Superior temporal gyrus (tissue), 1 donor: ENCODE data around the gene BRME1.
A peak's percentile ranks its signal among the peaks of the same experiment; 100 is the strongest.

Experiments used
- DNase-seq: peaks from one replicate; pipeline ENCODE4 v3.0.0-alpha.2; 2016; ENCODE audit errors: extremely low spot score

Gene BRME1

DNA sequence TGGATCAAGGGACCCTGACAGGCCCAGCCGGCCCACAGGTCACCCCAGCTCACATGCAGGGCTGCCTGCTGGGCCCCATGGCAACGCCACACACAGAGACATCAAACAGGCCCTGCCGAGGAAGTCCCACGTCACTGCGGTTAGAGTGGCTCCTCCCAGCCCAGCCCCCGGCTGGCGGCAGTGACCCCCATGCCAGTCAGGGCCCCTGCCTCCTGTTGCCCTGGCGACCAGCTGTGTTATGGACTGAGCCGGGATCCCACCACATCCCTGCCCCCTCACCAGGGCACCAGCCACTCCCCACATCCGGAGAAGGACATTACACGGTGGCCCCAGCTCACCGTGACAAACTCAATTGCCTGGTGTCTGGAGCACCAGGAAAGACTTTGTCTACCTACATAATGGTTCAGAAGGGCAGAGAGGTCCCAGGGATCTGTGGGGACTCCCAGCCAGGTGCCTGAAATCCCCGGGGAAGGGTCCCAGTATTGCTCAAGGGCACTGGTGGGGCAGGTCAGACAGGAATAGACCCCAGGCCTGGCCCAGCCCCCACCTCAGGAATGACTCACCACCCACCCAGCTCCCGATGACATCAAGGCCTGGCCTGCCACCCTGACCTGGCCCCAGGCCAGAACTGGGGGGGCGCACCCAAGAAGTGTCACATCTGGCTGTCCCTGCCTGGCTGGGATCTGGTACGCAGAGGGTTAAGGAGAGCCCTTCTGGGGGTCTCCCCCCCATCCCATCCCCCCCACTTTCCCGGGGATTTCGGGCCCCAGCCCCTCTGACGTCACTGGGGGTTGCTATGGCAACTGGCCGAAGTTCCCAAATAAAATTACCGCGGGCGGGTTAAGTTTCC lies 59.1 kb downstream of the BRME1 start:
- DNase-seq = peak; percentile 67

DNA sequence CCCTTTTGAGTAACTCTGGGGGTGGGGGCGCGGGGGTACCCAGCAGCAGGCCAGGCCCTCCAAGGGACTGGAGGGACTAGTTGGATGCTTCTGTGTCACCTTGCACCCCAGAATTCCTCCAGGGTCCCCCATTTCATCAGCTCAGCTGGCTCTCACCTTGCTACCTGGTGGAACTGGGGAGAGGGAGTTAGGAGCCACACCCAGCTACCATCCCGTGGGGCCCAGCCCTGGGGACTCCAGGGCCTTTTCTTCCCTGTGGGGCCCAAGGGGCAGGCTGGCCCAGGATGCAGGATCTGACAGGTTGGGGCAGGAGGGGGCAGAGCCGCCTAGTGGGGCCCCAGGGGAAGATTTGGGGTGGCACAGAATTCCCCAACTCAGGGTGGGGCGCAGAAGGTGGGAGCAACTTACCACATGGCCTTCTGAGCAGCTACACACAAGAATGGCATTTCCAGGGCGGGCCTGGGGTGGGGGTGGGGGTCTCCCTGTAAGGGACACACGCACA lies 61.7 kb downstream of the BRME1 start:
- no peak for DNase-seq

DNA sequence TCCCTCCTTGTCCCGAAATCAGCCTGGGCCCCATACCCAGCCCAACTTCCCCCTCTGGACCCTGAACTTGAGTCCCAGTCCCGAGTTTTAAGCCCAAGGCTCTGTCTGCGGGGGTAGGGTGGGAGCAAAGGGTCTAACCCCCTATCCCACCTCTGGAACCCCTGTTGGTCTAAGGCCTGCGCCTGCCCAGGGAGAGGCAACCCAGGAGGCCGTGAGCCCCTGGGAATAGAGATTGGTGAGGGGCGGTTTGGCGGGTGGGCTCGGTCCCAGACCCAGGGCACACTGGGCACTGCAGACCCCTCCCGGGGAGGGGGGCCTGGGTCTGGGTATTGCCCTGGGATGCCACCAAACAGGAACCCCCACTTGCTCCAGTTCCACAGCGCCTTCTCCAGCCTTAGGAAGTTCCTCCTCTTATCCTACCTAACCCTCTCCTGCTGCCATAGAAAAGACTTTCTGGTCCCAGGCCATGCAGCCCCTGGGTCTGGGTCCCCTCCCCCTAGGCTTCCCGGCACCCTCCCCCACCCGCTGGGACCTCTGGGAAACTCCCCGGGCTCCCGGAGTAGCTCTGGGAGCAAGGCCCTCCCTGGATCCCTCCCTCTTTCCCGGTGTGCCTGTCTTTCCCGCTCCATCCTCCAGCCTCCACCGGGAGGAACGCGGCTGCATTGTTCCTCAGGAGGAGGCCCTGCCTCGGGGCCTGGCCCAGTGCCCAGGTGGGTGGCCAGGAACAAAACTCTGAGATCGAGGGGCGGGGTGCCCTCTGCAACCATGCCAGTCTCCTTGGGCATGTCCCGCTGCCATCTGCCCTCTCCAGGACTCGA lies 62.6 kb downstream of the BRME1 start:
- no peak for DNase-seq

DNA sequence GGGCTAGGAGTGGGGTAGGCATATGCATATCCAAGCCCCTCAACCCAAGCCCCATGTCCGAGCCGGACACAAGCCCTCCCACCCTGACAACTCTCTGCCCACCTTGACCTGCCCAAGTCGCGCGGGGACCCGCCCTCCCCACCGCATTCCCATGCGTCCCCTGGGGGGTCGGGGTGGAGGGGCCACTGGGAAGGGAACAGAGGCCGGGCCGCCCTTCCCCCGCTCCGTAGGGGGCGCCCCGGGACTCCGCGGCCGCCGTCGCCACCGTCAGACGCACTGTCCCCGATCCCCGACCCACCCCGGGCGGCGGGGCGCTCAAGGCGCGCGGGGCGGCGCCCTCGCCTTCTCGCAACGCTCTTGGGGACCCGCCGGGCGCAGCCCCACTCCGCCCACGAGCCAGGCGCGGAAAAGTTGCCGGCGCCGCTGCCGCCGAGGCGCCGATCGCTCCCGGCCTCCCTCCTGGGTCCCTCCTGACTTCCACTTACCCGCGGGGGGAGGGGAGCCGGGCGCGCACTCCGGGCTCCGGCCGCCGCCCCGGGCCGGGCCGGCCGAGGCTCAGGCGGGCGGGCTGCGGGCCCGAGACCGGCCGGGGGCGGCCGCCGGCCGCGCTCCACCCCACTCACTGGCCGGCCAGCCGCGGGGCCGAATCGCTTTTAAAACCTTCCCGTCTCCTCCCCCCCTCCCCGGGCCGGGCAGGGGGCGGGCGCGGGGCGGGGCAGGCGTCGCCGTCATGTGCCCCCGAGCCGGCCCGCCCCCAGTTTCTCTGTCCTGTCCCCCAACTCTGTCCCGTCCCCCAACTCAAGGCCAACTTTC lies 63.4 kb downstream of the BRME1 start:
- no peak for DNase-seq

DNA sequence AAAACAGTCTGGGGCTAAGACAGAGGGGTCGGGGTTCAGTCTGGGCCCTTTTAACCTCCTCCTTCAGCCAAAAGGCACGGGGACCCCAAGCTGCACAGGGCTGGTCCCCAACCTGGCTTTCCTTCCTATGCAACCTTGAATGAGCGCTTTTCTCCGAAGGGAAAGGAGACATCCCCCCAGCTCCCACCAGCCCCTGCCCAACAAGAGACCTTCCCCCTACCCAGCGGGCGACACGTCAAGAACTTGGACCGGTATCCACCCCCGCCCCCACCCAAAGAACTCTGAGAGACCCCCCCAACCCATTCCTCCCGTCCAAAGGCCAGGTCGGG lies 64.0 kb downstream of the BRME1 start:
- no peak for DNase-seq

DNA sequence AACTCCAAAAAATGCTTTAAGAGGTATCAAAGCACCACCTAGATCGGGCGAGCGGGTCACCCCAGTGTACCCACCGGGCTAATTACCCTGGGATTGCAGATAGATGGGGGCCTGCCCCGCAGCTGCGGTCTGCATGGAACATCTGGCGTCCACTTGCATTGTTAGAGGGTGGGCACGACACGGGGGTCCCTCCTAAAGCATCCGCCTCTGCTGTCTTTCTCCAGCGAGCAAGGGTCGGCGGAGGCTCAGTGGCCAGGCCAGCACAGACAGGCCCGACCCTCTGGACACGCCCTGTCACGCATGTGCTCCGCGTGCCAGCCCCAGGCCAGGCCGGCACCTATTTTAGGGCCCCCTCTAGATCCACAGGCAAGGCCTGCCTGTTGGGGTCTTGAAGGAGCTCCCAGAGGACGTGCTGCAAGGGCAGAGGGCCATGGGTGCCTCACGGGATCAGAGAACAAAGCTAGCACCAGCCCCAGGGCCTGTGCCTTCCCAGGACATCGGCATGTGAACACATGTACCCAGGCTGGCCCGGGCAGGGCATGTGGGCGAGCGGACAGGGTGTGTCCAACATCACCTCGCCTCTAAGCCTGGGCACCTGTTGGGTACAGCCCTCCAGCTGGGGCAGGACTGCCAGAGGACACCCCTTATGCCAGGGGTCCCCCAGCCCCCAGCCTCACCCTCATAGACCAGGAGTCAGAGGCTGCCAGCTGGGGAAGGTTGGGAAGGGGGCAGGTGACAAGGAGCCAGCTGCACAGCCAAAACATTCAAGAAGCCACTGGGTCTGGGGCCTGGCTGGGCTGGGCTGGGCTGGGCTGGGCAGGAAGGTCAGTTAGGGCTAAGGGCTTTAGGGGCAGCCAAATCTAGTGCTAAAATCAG lies 64.6 kb downstream of the BRME1 start:
- DNase-seq = no peak

DNA sequence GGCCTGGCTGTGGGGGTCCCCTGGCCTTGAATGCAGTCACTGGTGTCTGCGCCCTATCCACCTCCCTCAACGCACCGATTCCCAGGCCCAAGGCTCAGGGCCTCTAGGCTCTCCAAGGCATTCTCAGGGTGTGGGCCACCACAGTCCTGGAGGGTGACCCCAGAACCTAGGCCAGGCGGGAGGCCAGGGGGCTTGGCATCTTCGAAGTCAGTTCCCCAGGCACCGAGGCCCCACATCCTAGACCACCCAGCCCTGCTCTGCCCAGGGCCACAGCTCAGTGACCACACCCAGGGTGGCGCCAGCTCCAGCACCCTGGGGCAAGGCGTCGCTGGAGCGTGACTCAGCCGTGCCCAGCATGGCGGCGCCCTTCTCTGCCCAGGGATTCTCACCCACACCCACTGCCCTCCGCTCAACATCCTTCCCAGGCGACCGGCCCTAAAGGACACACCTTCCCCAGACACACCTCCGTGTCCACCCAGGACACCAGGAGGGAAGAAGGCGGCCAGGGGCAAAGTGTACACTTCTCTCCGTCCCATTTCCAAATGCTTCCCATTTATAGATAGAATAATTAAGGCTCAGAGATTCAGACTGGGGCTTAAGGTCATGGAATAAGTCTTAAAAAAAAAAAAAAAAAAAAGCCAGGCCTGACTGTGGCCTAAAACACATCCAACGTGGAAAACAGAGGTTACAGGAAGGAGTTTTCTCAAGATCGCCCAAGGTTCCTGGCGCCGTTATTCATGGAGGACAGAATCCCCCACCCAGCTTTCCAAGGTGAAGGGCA lies 65.4 kb downstream of the BRME1 start:
- DNase-seq = no peak

DNA sequence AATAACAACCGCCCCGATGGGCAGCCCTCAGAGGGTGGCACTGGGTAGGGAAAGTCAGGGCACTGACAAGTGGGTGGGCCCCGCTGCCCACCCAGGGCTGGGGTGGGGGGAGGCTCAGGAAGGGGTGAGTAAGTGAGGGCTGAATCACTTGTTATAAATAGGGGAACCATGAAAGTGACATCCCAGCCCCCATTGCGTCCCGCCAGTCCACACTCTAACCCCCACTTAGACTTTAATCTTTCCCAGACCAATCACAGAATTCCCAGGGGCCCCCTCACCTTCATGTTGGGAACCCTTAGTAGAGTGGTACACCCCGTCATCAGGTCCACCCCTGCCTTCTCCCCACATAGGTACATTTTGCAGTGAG lies 66.0 kb downstream of the BRME1 start:
- no peak for DNase-seq

DNA sequence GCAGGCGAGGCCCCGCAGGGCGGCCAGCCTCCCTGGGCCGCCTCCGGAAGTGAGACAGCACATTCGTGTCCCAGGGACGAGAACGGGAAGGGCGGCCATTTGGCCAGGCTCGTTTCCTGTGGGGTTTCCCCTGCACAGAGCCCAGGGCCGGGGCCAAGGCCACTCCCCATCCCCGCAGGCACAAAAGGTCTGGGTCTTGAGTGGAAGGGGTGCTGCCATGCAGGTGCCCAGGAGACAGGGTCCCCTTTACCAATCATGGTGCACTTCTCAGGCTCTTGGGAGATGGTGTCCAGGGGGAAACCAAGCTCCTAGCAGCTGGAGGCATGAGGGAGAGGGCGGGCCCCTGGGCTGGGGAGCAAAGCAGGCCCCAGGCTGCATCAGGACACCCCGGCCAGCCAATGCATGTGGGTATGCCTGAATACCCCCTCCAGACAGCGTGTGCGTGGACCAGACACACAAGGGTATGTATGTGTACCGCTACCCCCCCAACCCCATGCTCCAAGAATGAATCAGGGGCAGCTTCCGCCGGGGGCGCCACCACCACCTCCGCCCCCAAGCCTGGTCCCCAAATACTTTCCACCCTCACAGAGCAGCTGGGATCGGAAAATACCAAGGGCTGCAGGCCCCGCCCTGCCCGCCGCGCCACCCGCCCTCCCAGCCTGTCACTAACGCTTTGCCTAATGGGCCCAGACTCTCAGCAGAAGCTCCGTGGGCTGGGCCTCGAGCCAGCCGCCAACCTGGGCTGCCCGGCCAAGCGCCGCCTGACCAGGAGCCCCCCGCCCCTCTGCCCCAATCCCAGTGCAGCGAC lies 66.6 kb downstream of the BRME1 start:
- no peak for DNase-seq

DNA sequence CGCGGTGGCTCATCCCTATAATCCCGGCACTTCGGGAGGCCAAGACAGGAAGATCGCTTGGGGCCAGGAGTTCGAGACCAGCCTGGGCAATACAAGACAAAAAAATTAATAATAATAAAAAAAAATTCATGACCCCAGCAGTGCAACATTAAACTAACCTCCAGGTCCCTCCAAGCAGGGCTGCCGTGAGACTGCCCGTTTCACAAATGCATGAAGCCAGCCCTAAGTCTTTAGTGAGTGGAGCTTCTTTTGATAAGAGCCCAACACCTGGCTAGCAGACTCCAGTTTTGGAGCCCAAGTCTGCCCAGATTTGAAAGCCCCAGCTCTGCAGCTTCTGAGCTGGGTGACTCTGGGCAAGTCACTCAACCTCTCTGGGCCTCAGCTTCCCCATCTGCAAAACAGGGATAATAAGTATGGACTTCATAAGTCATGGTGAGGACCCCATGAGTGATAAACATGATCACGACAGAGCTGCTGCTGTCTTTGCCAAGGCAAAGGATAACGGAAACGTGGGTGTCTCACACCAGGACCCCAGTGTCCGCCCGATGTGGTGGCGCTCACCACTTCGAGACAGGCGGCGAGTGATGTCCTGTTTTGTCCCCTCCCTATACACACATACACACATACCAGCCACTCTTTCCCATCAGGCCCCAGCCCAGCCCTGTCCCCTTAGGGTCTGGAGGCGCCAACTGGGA lies 67.3 kb downstream of the BRME1 start:
- DNase-seq = no peak

DNA sequence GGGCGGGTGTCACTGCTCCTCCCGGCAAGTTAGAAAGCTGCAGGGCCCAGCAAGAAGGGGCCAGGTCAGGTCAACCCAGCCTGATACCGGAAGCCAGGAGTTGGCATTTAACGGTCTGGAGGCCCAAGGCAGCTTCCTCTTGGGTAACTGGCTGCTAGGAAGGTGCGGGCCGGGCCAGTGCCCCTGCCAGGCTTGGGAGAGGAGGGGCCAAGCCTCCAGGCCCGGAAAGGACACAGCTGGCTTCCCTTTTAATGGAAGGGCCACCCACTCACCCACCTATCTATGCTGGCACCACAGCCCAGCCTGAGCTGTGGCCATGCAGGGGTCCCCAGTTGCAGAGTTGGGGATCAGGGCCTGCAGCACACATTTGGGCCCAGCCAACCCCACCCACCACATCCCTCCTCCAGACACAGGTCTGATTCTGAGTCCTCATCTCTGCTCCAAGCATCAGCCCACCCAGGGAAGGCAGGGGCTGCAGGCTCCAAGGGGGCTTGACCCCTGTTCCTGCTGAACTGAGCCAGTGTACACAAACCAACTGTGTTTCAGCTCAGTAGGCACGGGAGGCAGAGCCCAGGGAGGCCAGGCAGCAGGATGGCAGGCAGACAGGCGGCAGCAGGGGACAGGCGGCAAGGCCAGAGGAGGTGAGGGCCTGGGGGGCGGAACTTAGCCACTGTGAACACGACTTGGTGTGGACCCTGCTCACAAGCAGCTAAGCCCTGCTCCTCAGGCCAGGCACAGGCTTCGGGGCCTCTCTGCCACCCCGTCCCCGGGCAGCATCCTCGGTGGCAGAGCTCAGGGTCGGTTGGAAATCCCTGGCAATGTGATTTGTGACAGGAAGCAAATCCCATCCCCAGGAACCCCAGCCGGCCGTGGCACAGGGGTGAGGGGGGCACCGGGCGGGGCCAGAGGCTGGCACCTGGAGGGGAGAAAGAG lies 69.9 kb downstream of the BRME1 start:
- DNase-seq = no peak

DNA sequence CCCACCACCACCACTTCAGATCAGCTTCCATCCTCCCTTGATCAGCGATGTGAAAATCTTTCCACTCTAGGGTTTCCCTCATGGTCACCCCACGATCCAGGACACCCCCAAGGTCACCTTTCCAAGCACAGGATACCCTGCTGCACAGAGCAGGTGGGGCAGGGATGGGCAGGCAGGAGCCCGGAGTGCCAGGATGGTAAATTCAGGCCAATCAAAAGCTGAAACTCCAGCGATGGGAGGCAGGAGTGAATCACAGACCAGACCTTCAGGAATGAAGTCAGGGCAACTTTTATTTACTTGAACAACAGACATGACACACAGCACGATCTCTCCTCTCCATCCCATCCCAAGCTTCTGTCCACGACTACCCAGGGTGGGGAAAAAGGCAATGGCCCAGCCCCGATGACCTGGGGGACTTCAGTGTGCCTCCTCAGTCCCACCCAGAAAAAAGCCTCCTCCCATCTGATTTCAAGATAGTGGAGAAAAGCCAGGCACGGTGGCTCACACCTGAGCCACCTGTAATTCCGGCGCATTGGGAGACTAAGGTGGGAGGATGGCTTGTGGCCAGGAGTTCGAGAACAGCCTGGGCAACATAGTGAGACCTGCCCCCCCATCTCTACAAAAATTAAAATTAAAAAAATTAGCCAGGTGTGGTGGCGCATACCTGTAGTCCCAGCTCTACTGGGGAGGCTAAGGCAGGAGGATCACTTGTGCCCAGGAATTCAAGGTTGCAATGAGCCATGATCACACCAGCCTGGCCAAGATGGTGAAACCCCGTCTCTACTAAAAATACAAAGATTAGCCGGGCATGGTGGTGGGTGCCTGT lies 71.5 kb downstream of the BRME1 start:
- no peak for DNase-seq

DNA sequence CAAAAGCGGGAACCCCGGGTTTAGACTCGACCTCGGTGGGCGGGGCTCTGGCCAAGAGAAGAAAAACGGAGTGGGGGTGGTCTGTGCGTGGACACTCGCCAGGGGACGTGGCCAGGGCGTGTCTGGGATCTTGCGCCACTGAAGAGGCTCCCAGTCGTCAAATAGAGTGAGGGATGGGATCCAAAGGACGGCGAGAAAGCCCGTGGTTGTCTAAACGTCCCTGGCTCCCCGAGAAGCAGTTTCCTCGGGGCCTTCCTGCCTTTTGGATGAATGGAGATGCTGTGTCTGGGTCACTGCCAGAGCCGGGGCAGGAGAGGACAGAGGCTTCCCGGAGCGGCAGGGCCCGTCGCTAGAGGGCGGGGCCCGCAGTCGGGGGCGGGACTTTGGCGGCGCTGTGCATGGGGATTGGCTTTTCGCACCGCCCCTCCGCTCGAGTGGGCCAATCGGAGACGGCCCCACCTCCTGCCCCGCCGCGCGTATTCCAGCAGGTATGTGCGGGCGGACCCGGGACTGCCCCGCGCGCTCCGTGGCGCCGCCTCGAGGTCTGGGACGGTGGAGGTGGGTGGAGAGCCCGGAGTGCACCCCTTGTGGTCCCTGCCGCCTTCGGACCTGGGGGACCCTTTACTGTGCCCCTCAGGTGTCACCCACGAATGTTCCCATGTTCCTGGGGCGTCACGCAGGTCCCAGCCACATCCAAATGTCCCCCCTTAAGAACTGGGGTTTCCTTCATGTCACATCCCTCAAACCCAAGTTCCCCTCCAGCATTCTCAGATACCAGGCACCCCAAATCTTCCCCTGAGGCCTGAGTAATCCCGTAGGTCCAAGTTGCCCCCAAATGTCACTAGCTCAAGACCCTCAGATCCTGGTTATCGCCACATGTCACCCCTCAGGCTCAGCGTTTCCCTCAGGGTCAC lies 72.3 kb downstream of the BRME1 start:
- peak; percentile 85 for DNase-seq
